Fibroblast of mammary gland (primary cell): Measurements from ENCODE around the gene NINJ2.

Experiments used
- DNase-seq: peaks from one replicate; pipeline ENCODE4 v3.0.0-alpha.2; 2010; ENCODE audit warnings: low read depth
- H3K4me3 ChIP-seq: 2 replicates; pipeline ENCODE4 v1.5.1; 2011; ENCODE audit warnings: low read depth, mild to moderate bottlenecking, low read length, moderate library complexity; ENCODE audit not compliant: control insufficient read depth
- TF ChIP-seq, protein P1 (sequence below): conservative IDR thresholded peaks from 2 replicates; pipeline ENCODE4 v1.5.1; 2011; ENCODE audit warnings: low read depth, low read length, inconsistent platforms; ENCODE audit not compliant: control insufficient read depth, insufficient read depth

NINJ2 gene

DNA sequence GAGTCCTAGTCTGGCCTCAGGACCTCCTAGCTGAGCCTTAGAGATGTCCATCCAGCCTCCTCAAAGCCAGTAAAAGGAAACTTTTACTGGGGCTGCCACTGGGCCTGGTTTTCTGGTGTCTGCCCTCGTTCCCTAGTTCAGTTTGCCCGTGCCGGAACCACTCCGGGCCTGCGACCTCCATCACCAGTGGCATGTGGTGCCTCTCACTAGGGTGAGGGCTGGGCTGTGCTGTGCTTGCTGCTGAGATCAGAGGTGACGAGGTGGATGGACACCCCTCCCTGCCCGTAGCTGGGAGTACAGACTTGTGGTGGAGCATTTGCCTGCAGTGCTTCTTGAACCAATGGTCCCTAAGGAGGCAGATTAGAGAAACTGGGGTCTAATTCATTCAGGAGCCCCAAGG, 127.8 kb downstream of the NINJ2 start:
- TF ChIP-seq, protein P1, sequence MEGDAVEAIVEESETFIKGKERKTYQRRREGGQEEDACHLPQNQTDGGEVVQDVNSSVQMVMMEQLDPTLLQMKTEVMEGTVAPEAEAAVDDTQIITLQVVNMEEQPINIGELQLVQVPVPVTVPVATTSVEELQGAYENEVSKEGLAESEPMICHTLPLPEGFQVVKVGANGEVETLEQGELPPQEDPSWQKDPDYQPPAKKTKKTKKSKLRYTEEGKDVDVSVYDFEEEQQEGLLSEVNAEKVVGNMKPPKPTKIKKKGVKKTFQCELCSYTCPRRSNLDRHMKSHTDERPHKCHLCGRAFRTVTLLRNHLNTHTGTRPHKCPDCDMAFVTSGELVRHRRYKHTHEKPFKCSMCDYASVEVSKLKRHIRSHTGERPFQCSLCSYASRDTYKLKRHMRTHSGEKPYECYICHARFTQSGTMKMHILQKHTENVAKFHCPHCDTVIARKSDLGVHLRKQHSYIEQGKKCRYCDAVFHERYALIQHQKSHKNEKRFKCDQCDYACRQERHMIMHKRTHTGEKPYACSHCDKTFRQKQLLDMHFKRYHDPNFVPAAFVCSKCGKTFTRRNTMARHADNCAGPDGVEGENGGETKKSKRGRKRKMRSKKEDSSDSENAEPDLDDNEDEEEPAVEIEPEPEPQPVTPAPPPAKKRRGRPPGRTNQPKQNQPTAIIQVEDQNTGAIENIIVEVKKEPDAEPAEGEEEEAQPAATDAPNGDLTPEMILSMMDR: no peak
- DNase-seq: no peak
- no peak overlapping the region for H3K4me3 ChIP-seq

DNA sequence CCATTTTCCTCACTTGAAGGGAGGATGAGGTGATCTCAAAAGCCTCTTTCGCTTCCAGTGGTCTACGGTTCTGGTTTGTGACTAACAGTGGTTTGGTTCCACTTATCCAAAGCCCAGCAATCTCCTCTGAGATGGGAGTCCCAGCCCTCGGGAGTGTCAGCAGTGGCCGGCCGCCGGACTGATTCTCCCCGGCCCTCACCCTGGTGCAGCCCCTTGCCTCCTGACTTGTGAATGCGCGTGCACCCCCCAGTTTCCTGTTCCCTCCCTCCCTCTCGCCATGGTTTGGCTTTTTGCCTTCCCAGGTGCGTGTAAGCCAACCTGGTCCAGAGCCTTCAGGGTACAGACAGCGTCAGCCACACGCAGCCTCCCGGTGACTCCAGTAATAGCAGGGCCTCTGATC, 129.0 kb downstream of the NINJ2 start:
- no peak overlapping the region for H3K4me3 ChIP-seq
- no peak for DNase-seq
- TF ChIP-seq, protein P1: no peak

DNA sequence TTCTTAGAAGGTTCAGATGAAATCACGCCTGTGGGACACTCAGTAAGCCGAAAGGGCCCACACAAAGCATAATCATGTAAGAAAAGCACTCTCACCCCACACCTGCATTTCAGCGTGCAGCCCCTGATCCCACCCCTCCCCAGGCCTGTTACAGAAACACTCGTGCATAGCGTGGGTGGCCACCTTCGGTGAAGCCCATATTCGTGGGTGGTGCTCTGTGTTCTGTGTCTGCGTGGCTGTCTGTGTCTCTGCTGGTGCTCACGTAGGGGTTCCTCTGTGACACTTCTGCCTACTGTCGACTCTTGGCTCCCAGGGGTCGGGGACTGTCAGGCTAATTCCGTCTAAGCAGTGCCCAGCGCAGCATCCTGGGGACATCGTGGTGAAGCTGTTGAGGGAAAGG, 129.5 kb downstream of the NINJ2 start:
- H3K4me3 ChIP-seq: no peak overlapping the region
- DNase-seq: no peak
- TF ChIP-seq, protein P1: no peak

DNA sequence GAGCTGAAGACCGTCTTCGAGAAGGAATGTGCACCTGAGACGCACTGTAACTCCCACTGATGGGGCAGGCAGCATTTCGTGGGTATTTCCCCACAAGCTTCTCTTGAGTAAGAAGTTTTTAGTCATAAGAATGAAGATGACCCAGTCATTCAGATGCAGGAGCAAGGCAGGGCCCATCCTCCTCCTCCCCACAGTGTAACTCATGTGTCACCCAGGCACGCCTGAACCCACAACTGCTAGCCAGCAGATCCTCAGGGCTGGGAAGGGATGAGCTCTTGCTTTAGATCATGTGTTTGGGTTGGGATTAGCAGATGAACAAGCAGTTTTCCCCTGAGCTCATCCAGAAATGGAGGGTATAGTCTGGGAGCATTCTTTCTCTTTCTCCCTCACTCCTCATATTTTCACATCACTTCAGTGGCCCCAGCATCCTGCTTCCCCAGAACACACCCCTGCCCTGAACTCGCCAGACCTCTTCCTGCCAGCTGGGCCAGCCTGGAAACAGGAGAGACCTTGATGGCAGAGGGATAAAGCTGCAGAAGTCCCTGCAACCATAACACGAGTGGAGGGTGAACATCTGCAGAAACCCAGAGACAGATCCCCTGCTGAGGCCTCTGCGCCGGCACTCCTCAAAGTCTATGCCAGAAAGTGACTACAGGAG, 130.2 kb downstream of the NINJ2 start:
- DNase-seq: peak; percentile 75
- TF ChIP-seq, protein P1: no peak
- no peak overlapping the region for H3K4me3 ChIP-seq

DNA sequence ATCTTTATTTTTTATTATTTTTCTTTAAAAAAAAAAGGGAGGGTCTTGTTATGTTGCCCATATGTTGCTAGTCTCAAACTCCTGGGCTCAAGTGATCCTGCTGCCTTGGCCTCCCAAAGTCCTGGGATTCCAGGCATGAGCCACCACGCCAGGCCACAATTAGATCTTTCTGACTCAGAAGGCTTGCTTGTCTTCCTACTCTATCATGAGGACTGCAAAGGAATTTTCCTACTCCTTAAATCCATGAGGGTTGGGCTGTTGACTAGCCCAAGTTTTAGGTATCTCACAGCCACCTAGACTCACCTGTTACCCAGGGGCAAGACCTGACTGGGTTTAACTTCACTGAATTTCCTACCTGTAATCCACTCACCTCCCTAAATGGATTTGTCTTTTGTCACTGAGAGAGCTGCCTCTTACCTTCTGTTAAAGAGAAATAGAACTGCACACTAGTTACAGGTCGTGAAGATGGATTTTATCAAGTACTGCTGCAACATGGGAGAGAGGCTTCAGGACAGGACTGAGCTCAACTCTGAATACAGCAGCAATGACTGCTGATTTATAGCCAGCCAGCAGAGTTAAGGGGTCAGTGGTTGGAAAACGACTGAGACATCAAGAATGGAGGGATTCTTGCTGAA, 131.2 kb downstream of the NINJ2 start:
- TF ChIP-seq, protein P1: no peak
- no peak for DNase-seq
- H3K4me3 ChIP-seq: no peak overlapping the region

DNA sequence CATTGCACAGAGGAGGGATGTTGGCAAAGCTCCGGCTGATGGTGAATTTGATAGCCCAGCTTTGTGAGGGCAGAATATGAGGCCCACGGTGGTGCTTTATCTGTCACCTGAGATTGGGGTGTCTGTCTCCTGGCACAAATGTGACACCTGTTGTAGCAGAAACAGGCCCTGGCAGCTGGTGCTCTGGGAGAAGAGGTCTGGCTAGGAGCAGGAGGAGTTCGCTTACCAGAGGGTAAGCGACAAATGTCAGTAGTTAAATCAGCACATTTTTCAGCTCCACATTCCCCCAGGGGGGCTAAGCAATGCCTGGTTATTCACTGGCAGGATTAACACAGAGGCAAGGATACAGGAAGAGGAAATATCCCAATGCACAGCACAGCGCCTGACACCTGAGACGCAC, 132.4 kb downstream of the NINJ2 start:
- DNase-seq: no peak
- TF ChIP-seq, protein P1: no peak
- H3K4me3 ChIP-seq: no peak overlapping the region
